HG03135 (cell line): Measurements from ENCODE around the gene ZBTB26.

Experiments used
- ATAC-seq: cut with Tn5 transposase; IDR thresholded peaks from one replicate; pipeline ENCODE4 v1.9.1; 2021; ENCODE audit warnings: mild to moderate bottlenecking, moderate library complexity; ENCODE audit not compliant: unreplicated experiment

ZBTB26 gene, protein sequence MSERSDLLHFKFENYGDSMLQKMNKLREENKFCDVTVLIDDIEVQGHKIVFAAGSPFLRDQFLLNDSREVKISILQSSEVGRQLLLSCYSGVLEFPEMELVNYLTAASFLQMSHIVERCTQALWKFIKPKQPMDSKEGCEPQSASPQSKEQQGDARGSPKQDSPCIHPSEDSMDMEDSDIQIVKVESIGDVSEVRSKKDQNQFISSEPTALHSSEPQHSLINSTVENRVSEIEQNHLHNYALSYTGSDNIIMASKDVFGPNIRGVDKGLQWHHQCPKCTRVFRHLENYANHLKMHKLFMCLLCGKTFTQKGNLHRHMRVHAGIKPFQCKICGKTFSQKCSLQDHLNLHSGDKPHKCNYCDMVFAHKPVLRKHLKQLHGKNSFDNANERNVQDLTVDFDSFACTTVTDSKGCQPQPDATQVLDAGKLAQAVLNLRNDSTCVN

DNA sequence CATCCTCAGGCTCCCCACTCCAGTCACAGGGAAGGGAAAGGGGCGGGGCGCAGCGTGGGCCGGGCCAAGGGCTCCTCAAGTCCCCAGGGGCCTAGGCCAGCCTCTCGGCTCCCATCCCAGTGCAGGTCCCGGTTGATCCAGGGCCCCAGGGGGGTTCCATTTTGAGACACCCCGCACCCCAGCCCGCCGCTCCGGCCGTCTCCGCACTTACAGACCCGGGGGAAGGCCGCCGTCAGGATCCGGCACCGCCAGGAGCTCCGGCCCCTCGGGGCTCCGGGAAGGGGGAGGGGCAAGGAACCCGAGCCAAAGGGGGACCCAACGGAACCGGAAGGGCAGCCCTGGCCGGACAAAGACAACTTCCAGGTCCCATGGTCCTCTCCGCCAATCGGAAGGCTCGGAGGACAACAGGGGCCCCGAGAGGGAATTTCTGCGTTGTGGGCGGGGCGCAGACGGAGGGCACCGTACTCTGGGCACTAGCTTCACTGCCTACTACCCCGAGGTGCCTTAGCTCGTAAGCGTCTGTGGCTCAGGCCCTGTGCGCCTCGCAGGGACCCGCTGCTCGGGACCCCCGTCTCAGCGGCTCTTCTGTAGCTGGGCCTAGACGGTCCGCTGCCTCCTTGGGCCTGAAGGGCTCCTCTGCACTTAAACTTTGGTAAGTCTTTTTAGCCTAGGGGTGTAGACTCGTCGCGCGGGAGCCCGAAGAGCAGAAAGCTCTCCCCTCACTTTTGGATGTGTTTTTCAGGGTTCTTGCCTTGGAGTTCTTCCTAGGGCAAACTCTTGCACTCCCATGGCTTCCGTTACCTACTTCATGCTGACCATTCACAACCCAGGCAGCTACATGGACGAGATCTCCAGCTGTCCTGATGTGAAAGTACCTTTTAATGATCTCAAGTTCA, at the start of gene ZBTB26:
TSS of gene ZBTB26 (minus strand) at position 287 of the 896 bp plus-strand sequence. CDS start 11,578 bp downstream, outside the sequence.
- peak; percentile 93 for ATAC-seq

DNA sequence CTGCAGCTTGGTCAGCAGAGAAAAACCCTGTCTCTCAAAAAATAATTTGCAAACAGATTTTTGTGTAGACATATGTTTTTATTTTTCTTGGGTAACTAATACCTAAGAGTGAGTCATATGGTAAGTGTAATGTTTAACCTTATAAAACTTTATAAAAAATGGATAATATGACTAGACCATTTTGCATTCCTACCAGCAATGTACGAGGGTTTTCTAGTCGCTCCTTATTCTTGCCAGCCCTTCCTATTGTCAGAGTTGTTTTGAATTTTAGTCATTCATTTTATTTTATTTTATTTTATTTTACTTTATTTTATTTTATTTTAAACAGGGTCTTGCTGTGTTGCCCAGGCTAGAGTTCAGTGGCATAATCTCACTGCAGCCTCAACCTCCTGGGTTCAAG, 47.3 kb upstream of the ZBTB26 start:
- ATAC-seq: no peak

DNA sequence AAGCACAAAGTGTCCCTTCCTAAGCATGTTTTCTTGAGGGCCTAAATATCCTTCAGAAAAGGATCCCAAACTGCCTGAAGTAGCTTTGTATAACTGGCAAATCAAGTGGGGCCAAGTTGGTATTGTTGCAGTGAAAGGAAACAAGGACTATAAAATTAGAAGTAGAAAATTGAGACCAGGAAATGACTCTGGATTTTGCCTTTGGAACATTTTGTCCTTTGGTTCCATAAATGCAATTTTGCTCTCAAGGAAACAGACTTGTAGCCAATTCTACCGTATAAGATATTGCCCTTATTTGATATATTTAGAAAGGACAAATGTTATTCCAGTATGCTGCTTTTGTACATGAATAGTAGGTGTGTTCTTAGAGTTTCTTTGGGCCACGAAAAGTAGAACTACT, 43.9 kb upstream of the ZBTB26 start:
- no peak for ATAC-seq

DNA sequence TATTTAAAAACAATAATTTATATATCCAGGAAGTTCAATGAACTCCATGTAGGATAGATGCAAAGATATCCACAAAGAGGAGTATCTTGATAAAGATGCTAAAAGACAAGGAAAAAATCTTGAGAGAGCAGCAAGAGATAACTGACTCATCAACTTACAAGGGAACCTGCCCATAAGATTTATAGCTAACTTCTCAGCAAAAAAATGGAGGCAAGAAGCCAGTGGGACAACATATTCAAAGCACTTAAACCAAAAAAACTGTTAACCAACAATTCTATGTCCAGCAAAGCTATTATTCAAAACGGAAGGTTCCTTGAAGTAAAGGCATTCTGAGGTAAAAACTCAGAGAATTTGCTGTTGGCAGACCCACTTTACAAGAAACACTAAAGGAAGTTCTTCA, 29.8 kb upstream of the ZBTB26 start:
- no peak for ATAC-seq

DNA sequence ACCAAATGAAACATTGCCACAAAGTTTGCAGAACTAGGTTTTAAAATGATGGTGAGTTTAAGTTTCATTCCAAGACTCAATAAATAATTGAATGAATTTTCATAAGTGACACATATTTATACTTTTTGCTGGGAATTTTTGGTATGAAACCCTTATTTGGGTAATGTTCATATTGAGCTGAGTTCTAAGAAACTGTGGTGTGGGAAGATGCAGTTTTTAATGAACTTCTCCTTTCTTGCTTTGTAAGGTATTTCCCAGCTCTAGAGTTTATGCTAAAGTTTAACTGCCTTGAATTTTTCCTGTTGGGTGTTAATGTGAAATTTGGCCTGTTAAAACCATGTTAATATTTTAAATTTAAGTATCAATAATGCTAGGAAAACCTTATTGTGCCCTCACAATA, 24.6 kb upstream of the ZBTB26 start:
- ATAC-seq: no peak

DNA sequence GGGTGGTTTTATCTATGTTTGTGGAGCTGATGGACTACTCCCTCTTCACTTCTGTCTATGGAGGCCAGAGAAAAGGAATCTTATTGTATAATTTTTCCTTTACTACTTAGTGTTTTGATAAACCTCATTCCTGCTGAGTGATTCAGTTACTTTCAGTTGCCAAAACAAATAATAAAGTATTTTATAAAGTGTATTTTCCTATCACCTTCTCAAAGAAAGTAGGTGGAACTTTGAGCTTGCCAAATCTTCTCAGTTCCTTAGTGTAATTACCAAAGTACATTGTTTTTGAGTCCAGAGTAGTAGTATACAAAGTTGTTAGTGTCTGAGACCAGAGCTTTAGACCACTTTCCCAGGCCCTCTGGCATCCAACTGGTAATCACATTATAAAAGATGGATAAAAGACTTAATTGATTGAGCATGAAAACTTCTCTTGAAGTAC, 23.0 kb upstream of the ZBTB26 start:
- ATAC-seq: no peak

DNA sequence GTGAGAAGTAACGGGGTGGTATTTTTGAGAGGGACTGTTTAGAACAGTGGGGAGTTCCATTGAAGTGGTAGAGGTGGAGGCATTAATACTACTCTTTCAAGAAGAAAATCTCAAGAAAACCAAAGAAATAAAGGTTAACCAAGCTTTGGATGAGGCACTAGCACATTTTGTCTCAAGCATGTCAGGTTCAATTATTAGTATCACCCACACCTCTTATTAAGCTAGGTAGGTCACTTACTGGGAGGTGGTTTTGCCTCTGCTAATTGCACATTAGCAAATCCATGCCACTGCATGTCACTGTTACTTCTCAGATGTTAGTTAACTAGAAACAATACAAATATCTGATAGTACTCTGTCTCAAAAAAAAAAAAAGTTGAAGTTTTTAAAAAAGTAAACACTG, 19.7 kb upstream of the ZBTB26 start:
- ATAC-seq: no peak

DNA sequence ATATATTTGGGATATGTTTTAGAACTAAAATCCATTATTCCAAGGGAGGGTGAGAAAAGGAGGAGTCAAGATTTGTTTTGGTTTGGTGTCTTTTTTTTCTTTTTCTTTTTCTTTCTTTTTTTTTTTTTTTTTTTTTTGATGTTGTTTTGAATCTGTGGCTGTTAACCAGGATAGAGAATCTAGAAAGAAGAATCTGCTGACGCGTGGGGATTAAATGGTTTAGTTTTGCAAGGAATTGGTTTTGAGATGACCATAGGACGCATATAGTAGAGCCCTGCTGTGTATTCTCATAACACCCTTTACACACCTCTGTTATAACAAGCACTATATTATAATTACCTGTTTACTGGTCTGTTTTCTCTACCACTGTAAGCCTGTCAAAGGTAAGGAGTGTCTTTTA, 19.0 kb upstream of the ZBTB26 start:
- ATAC-seq: no peak

DNA sequence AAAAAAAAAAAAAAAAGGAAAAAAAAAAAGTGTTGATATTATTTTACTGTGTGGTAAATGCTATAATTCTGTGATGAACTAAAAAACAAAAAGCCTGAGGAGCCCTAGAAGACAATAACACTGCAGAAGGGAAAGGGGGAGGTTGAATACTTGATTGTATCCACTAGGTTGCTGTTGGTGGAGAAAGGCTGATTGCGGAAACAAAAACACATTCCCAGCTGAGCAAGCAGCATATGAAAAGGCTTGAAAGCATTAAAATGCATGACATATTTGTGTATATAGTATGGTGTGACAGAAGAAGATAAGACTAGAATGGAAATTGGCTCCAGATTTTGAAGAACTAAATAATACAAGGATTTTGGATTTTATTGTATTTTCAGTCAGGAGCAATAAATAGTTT, 18.4 kb upstream of the ZBTB26 start:
- ATAC-seq: no peak

DNA sequence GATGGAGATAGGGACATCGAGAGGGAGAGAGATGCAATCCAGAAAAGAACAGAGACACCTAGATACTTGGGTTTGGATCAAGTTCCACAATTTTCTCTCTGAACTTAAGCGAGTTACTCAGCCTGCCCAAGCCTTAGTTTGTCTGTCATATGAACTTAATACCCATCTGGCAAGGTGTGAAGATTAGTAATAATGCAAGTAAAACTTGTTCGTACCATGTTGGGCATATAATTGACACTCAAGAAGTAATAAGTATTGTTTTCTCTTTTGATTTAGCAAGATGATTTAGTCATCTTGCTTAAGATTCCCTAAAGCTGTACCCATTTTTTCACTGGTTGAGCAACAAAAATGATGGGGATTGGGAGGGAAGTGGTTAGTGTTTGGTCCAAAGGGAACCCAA, 17.0 kb upstream of the ZBTB26 start:
- ATAC-seq: no peak

DNA sequence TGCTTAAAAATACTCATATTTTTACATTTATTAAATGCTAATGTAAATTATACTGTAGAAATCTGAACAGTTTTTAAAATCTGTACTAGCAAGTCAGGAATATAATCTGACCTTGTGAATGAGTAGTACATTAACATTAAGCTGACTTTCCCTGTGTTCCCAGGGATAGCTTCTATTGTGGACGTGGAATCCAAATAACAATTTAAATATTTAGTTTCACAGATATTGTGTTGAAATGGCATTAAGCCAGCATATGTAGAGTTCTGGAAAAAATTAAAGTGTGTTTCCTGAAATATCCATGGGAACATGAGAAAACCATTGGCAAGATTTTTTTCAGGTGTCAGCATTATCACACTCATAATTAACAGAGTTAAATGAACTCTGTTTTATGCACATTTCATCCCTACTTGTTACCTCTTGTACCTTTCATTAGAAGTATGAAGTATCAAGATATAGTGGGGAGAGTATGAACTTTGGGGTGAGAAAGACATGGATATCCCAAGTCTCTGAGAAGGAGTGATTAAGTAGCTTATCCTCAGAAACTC, 15.2 kb upstream of the ZBTB26 start:
- ATAC-seq: no peak

DNA sequence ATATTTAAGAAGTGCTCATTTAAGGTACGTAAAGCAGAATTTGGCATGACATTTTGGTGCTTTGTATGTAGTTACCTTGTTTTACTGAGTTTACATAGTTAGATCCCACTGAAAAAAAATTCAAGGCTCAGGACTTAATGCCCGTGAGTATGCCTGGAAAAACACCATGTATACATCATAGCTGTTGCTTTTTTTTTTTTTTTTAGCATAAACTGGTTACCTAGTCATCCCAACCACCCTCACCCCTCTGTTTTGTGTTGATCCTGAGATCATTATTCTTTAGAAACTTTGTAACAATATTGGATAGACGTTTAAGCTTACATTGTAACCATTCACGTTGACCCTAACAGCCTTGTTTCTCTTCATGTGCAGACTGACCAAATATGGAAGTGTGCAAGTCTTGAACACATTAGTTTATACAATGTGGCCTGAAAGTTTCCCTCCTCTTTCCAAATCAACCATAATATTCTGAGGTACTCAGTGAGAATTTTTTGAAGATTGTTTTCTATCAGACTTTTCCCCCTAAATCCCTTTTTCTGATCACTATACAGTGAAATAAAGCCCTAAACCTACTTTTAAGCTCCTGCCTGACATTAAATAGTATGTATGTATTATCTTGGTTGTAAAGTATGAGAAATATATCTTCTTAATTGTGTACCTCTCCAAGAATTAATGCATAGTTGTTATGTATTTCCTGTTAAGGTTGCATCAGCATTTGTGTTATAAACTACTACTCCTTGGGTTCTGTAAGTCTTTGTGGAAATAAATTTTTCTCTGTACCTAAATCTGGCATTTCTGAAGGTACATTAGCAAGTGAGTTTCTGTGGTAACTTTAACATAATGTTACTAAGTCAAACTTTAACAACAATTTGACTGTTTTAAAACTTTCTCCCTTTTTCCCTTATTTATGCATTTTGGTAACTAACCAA, 13.9 kb upstream of the ZBTB26 start:
- ATAC-seq: no peak

DNA sequence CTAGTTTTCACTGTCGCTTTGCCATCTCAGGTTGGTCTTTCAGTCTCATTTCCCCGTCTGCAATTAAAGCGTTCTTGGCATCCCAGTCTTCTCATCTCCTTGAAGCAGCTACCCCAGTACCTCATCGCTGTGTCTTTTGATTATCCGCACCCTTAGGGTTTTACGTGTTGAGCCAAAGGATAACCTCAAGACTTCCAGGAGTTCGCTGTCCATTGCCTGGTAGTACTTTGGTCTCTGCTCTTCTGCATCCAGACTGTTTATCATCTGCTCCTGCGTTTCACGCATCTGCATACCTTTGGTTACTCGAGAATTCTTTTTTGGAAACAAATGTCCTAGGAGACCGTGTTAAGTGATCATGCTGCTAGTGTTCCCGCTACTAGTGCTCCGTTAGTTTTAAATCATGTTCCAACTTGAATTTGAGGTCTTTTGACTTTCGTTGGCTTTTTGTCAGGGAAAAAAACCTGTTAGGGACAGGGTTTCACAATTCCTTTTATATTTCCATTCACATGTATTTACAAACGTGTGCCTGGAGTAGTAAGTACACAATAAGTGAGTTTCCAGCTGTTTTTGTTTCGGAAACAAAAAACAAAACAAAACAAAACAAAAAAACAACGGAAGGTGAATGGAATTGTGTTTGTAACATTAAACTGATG, 10.4 kb upstream of the ZBTB26 start:
- no peak for ATAC-seq

DNA sequence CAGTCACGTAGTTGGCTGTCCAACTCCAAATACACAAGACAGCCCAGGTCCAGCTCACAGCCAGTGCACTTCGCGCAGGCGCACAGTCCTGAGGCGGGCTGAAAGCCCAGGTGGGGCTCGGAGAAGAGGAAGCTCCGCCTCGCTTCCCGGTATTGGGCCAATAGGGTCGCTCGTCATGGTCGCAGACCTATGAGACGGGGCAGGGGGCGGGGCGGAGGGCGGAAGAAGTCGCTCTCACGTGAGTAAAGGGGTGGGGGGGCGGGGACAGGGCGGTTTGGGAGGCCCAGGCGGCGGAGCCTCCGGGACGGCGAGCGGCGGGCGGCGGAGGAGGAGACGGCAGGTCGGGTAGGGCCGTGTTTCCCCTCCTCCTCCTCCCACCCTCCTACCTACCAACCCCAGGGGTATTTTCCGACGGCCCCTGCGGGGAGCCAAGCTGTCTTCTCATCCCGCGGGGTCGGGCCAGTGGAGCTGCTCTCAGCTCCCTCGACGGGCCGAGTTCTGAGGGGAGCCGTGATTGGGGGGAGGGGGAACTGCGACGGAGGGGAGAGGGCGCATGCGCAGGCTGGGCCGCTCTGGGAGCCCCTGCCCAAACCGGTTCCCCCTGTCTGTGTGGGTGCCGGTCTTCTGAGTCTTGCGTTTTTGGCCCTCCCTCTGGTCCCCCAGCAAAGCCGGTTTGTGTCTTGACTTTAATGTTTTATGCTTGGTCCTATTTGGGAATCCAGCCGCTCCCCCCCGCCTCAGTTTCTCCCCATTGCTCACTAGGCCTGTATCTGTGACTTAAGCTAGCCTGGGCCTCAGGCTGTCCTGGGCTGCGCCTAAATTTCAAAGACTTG, 9.7 kb upstream of the ZBTB26 start, which contains the start of gene RABGAP1:
TSS of gene RABGAP1 (plus strand) at position 272 of the 833 bp plus-strand sequence. CDS start 16,040 bp downstream, outside the sequence.
- peak; percentile 97 for ATAC-seq

DNA sequence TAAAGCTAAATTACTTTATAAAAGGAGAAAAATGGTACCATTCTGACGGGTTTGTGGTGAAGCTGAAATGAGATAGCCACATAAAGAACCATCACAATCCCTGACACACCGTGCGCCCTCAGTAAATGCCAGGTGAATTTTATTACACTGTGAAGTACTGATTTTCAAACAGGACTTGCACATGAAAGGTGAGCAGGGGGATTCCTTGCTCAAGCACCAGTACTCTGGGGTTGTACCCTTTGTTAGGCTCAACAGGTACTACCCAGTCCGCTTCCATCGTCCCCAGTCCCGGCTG, 9.1 kb upstream of the ZBTB26 start:
- no peak for ATAC-seq

DNA sequence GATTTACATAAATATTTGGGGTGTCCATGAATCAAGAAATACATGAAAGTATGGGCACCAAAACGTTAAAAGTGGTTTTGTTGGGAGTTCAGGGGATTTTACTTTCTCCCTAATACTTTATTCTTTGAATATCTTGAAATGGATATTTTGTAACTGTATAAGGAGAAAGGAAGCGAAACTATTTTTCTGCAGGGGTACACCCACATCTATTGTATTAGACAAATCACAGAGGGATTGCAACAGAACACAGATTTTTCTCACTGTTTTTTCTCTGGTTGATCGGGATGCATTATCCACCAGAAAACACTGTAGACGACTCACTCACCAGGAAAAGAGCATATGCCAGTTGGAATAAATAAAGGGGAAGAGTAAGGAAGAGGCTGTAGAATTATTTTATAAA, 8.3 kb upstream of the ZBTB26 start:
- no peak for ATAC-seq

DNA sequence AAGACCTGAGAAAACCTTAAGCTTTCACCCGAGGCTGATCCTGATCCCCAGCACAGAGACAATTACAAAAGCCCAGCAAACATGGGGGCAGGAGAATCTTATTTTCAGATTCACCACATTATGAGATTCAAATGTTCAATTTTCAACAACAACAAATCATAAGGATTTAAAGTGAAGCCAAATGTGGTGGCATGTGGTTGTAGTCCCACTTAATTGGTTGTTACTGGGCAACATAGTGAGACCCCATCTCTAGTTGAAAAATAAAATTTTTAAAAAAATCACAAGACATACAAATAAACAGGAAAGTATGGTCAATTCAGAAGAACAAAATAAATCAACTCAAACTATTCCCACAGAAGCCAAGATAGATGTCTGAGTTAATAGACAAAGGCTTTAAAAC, 5.6 kb upstream of the ZBTB26 start:
- ATAC-seq: no peak

DNA sequence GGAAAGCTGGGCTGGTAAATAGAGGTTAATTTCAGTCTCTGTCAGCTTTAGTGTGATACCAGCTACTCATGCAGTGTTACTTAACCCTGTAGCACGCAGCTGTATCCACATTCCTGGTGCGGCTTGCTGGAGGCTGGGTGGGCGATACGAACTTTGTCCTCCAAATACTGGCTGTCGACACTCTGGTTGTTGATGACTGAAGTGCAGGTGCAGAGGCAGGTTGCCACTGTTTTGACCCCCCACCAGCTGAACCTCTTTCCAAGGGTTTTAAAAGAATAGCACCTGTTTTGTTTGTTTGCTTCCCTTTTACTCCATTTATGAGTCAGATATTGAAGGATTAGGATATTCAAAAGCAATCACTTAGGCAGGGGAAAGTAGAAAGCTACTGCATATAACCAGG, 5.2 kb upstream of the ZBTB26 start:
- no peak for ATAC-seq

DNA sequence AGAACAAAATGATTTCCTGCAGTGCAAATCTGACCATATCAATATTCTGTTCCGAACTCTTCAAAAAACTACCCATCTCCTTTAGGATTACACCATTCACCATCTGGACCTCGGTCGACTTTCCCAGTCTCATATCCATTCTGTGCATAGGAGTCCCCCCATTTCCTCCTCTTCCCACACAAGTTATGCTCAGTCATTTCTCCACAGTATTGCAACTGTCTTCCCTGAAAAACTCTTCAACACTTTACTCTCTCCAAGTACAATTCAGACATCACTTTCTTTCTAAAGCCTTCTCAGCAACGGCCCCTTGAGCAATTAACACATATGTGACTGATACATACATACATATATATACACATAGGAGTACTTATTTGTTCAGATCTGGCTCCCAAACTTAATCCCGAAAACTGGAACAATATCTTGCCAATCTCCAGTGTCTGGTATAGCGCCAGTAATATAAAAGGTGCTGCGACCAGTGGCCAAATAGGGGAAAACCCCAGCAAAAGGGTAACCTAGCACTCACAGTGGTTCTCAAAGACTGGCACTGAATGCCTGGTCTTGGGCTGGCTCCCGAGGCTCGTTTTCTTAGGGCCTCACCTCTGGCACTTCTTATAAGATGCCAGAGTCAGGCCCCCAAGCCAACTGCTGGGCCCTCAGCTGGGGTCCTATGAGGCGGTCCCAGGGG, 629 bp downstream of the ZBTB26 start:
- ATAC-seq: peak; percentile 24
